Cardiac septum (tissue), 1 donor: ENCODE data around the gene NEK6. TPM values are rescaled to one million over a fixed set of nuclear protein-coding genes. Genes with fewer than 3 reads are reported as not detected.

Source experiments
- DNase-seq: peaks from one replicate; pipeline ENCODE4 v3.0.0-alpha.2; 2020; ENCODE audit warnings: low spot score
- intact Hi-C: fragments of 100-400 bp; cut with DNase I; formaldehyde crosslinking; loops from one replicate; pipeline ENCODE4 v1.14.0; 2022
- total RNA-seq: library from RNA; stranded (reverse); fragmentation: NEBNext Ultra II Directional; extraction: Animal tissue kit (Norgen Biotek cat#: 25700); gene quantifications from one replicate; pipeline ENCODE4 v1.2.1, GENCODE V29; 2021
- donor health status: DM: no; HTN: no; CAD: no.

NEK6 gene
- total RNA-seq, 1 donor from 2014 or later = 11.6 TPM

GRCh38 chr9:124384846-124385245 is 127.1 kb downstream of the NEK6 start:
- DNase-seq = no peak
- intact Hi-C loops = no loop called here

- no peak for DNase-seq
- intact Hi-C loops = no loop called here
These were observed 127.9 kb downstream of the NEK6 start for GRCh38 chr9:124385623-124386022.

GRCh38 chr9:124386201-124386600 is 128.5 kb downstream of the NEK6 start:
- intact Hi-C loops = no loop called here
- no peak for DNase-seq

- no peak for DNase-seq
- intact Hi-C loops = no loop called here
These were observed 130.7 kb downstream of the NEK6 start for GRCh38 chr9:124388275-124389048.

- intact Hi-C loops = no loop called here
- DNase-seq = no peak
These were observed 131.6 kb downstream of the NEK6 start for GRCh38 chr9:124389146-124389939.

- intact Hi-C loops = no loop called here
- DNase-seq = no peak
These were observed 133.3 kb downstream of the NEK6 start for GRCh38 chr9:124390794-124391658.

GRCh38 chr9:124392254-124392870 is 134.6 kb downstream of the NEK6 start:
- DNase-seq = peak; percentile 80
- intact Hi-C loops = no loop called here

- intact Hi-C loops = no loop called here
- DNase-seq = no peak
These were observed 135.2 kb downstream of the NEK6 start for GRCh38 chr9:124392871-124393460.

- DNase-seq = no peak
- intact Hi-C loops = no loop called here
These were observed 136.4 kb downstream of the NEK6 start for GRCh38 chr9:124394167-124394566.

- intact Hi-C loops = no loop called here
- DNase-seq = no peak
These were observed 136.8 kb downstream of the NEK6 start for GRCh38 chr9:124394596-124394995.

GRCh38 chr9:124395826-124396225 is 138.1 kb downstream of the NEK6 start:
- intact Hi-C loops = no loop called here
- DNase-seq = no peak

- intact Hi-C loops = no loop called here
These were observed 140.6 kb downstream of the NEK6 start for GRCh38 chr9:124398191-124398935.

GRCh38 chr9:124399323-124399967 is 141.7 kb downstream of the NEK6 start:
- DNase-seq = no peak
- intact Hi-C loops = no loop called here

More at GRCh38 chr9:124398191-124398935, 140.6 kb downstream of the NEK6 start:
- no peak for DNase-seq

- no peak for DNase-seq
- intact Hi-C loops = no loop called here
These were observed 142.5 kb downstream of the NEK6 start for GRCh38 chr9:124399968-124400940.
